Colon (tissue), 2 donors: ENCODE data around the gene GLTP.
"Not testable (repeated sequence)": the region's sequence is repeated elsewhere in the genome, so short reads cannot be mapped to it uniquely, and the experiment has no call there.

Experiments
- FAIRE-seq: peaks from 2 replicates; lab custom pipeline; 2012; peaks lifted over from hg19 to GRCh38; lab: Jason Lieb, UNC
- donor health status: control.
- donor health status: control.

Gene GLTP

DNA sequence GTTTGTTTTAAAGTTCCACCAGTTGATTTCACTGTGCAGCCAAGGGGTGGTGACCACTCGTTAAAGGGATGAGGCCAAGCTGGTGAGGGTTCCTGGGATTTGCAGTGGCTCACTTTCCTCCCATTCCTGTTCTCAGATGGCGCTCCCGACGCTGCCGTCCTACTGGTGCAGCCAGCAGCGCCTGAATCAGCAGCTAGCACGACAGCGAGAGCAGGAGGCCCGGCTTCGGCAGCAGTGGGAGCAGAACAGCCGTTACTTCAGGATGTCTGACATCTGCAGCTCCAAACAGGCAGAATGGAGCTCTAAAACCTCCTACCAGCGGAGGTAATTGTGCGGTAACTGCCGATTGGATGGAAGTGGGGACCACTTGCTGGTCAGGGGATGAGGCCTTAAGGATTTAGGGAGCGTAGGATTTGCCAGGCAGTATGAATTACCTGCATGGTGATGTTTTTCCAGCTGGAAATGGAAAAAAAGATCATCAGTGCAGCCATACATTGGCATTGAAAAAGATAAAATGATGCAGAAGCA lies 22.6 kb upstream of the GLTP start:
- FAIRE-seq = no peak

DNA sequence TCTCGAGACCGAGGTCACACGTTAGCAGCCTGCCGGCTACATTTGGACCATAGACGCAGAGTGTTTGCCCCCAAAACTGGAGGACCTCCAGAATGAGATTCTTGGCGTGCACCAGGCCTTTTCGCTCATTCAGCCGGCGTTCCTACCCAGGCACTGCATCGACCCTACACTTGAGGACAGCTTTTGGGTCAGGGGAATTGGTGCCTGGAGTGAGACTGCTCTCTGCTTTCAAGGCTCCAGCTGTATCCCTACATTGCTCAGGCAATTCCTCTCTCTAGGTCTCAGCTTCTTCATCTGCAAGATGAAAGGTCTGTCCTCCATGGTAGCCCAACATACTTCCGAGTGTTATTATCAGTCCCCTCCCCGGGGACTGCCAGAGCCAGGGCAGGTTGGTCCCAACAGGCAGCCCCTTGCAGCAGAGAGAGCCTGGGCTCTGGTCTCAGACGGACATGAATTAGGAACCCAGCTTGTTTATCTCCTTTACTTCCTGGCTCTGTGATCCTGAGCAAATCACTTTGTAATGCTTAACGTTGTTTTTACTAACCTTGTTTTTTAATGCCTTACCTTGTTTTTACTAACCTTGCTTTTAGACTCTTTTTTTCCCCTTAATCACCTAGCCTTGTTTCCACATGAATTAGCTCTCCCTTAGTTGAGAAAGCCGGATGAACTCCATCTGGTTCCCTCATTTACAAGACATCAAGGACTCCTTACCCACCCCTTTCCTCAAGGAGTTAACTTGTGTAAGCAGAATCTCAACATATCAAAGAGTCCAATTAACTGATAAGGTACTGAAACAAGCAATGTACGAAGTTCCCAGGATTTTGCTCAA lies 20.6 kb upstream of the GLTP start:
- FAIRE-seq = no peak

DNA sequence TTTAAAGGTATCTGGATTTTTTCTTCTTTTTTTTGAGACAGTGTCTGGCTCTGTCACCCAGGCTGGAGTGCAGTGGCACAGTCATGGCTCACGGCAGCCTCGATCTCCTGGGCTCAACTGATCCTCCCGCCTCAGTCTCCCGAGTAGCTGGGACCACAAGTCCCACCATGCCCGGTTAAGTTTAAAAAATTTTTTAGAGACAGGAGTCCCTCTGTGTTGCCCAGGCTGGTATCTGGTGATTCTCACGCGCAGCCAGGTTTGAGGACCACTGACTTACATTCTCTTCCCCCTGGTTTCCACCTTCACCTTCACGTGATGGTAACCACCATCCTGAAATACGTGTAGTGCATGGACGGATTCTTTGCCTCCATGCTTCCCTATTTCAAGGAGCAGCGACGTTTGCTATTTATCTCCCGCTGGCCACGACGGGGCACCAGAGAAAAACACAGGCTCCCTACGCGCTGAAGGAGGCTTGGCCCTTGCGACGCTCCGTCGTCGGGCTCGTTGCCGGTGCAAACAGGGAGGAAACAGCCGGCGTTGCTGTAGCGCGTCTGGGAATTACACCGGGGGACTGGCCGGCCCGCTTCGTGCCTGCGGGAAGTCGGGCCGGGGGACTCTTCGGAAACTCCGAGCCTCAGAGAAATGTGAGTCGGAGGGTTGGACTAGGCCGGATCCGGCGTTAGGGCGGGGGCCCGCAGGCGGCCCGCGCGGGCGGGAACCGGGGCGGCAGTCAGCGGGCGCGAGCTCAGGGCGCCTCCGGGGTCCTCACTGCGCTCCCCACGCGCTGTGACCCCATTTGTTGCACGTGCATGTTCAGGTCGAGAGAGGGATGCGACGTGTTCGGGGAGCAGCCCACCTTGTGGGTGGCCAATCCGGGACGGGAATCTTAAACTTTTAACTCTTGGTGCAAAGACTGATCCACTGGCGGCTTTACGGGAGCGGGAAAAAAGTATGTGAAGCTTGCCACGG lies 19.7 kb upstream of the GLTP start, which contains the start of gene TCHP:
Gene TCHP (plus strand): TSS at position 492 of the 969 bp plus-strand sequence. CDS start 2,753 bp downstream, outside the sequence.
- no peak for FAIRE-seq

DNA sequence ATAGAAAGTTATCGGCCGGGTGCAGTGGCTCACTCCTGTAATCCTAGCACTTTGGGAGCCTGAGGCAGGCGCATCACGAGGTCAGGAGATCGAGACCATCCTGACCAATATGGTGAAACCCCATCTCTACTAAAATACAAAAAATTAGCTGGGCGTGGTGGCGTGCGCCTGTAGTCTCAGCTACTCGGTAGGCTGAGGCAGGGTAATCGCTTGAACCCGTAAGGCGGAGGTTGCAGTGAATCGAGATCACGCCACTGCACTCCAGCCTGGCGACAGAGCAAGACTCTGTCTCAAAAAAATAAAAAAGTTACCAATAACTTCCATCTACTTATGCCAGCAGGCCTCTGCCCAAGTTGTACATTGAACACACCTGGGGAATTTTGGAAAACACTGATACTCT lies 19.0 kb upstream of the GLTP start:
- FAIRE-seq = not testable (repeated sequence)

DNA sequence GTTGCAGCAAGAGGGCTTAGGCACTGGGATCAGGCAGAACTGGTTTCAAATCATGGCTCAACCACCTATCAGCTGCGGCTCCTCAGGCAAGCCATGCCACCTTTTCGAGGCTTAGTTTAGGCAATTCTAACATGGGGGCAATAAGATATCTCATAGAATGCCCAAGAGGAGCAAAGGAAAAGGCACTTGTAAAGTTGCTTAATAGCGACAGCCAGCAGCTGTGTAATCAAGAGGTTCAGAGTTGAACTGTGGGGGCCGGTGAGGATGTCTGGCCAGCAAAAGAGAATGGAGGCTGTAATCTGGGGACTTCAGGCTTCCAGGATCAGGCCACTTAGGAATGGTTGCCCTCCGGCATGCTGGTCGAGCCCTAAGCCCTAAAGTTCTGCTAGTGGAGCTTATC lies 16.7 kb upstream of the GLTP start:
- FAIRE-seq = no peak

DNA sequence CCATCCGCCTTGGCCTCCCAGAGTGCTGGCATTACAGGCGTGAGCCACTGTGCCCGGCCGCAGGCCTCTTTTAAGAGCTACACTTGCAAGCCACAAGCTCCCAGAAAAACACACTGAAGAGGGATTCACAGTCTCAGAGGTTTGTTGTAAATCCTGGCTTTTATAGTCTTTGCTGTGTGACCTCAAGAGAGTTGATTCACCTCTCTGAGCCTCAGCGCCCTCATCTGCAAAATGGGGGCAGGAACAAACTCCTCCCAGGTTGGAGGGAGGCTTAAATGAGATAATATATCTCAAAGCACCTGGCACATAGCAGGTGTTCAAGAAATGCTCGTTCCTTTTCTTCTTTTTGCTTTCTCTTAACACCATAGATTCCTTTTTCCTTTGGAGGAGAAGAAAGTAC lies 15.8 kb upstream of the GLTP start:
- FAIRE-seq = no peak

DNA sequence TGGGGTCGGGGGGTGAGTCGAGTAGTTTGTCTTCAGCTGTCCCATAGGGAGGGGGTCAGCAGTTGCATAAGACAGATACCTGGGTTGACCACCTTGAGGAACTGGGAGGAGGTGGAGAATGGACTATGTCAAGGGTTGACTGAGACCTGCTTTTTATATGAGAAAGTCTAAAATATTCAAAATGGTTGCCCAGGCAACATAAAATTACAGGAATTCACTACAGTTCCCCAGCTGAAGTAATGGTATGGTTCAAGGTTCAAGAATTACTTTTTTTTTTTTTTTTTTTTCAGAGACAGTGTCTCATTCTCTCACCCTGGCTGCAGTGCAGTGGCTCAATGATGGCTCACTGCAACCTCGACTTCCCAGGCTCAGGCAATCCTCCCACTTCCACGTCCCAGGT lies 14.6 kb upstream of the GLTP start:
- no peak for FAIRE-seq

DNA sequence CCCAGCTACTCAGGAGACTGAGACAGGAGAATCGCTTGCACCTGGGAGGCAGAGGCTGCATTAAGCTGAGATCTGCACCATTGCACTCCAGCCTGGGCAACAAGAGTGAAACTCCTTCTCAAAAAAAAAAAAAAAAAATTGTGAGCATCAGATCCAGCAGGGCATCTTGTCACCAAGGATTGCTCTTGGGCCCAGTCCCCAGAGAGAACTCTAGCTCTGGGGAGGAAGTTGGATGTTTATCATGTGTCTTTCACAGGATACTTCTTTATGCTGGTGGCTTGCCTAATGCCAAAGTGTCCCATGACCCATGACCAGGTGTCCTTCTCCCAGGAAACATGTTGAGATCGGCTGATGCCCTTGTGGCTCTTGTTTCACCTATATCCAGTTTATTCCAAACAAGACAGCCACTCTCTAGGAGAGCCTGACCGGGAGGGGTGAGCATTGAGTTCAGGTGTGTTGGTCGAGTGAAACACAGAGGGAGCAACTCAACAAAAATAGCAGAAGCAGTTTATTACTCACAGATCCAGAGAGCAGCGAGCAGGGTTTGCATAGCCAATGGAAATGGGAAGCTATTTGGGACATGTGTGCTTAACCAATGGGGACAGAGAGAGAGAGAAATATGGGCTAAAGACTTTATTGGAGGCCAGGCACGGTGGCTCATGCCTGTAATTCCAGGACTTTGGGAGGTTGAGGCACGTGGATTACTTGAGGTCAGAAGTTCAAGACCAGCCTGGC lies 13.1 kb upstream of the GLTP start:
- FAIRE-seq = no peak

DNA sequence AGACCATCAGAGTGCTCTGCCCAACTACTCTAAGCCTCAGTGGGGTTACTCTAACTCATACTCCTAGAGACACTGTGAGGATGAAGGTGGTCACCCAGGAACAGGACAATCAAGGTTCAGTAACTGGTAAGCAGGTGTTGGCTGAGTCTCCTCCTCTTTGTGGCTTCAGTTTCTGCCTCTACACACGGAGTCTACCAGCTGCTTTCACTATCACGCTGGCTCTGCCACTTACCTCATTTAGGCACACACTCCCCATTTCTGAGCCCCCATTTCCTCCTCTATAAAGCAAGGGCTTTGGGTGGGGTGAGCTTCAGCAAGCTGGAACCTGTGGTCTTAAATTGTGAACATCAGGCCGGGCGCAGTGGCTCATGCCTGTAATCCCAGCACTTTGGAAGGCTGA lies 12.4 kb upstream of the GLTP start:
- no peak for FAIRE-seq

DNA sequence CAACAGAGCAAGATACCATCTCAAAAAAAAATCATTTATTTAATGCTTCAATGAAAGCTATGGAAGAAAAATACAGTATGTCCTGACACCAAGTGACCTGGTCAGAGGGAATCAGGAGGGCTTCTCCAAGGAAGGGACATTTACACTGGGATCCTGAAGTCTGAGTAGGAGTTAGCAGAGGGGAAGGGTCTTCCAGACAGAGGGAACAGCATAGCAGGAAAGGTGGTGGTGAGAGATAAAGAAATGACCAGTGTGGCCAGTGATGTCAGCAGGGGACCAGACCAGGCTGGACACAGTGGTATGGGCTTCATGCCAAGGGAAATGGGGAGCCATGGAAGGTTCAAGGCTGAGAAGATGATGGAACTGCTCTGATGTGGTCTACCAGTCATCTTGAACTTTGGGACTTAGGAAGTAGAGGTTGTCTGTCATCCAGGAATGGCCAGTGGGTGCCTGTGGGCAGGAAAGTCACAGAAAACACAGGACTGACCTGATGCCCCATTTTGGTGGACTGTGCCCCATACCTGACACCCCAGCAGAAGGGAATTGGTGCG lies 11.9 kb upstream of the GLTP start:
- FAIRE-seq = no peak

DNA sequence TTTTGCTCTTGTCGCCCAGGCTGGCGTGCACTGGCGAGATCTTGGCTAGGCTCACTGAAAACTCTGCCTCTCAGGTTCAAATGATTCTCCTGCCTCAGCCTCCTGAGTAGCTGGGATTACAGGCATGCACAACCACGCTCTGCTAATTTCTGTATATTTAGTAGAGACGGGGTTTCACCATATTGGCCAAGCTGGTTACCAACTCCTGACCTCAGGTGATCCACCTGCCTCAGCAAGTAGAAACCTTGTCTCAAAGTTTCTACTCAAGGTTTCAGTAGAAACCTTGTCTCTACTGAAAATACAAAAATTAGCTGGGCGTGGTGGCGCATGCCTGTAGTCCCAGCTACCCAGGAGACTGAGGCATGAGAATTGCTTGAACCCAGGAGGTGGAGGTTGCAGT lies 11.4 kb upstream of the GLTP start:
- FAIRE-seq = not testable (repeated sequence)

DNA sequence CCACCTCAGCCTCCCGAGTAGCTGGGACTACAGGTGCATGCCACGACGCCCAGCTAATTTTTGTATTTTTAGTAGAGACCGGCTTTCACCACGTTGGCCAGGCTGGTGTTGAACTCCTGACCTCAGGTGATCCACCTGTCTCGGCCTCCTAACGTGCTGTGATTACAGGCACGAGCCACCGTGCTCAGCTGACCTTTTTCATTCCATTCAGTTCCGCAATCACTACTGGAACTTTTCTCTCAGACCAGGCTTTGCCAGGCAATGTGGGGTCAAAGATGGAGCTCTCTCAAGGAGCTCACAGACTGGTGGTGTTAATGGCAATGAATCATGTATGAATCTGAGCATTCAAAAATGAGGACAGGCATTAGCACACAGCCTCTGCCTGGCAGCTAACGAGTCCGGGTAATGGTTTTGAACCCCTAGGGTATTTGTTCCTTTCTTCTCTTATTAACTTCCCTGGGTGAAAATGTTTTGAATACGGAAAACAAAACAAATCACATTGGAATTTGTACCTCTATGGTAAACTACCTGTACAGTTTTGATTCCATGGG lies 10.4 kb upstream of the GLTP start:
- no peak for FAIRE-seq

DNA sequence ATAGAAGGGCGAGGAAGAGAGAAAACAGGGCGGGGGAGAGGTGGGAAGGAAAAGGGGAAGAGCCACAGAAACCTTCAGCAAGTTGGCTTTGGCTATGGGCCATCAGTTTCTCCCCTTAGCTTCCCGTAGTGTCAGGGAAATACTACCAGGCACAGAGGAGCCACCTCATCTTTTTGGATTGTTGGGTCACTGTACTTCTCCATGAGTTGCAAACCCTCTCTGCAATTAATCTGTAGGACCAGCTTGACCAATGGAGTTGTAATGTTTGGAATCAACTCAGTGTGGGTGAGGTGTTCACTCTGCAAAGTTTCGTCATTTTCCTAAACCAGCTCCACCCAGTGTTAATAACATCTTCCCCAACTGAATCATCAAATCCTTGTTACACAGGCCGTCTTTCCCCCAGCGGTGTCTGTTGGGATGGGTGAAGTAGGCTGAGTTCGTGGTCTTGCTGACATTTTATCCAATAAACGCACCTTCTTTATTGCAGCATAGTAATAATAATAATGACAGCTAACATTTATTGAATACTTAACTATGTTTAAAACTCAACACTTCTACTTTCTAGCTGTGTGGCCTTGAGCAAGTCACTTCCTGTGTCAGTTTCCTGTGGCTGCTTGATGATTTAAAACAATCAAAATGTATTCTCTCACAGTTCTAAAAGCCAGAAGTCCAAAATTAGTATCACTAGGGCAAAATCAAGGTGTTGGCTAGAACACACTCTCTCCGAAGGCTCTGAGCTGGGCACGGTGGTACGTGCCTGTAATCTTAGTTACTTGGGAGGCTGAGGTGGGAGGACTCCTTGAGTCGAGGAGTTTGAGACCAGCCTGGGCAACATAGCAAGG lies 8.1 kb upstream of the GLTP start:
- no peak for FAIRE-seq

DNA sequence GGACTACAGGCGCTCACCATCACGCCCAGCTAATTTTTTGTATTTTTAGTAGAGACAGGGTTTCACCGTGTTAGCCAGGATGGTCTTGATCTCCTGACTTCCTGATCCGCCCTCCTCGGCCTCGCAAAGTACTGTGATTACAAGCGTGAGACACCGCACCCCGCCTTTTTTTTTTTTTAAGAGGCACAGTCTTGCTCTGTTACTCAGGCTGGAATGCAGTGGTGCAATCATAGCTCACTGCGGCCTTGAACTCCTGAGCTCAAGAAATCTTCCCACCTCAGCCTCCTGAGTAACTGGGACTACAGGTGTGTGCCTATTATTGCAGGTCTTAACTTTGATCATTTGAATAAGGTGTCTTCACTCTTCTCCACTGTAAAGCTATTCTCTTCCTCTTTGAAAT lies 5.3 kb upstream of the GLTP start:
- no peak for FAIRE-seq

DNA sequence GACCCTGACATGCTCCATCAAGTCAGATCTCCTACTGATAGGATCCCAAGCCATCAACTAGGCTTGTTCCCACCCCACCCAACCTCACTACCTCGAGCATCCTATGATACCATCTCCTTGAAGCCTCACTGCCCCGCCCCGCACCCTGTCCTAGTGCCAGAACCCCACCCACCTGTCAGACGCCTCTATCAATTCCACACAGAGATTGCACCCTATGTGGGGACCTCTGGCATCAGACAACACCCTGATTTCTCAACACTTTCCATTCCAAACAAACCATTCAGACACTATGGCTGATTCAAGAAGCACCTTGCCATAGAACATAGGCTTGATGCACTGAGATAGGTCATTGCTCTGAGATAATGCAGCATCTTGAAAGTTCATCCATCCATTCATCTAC lies 3.1 kb upstream of the GLTP start:
- FAIRE-seq = no peak

DNA sequence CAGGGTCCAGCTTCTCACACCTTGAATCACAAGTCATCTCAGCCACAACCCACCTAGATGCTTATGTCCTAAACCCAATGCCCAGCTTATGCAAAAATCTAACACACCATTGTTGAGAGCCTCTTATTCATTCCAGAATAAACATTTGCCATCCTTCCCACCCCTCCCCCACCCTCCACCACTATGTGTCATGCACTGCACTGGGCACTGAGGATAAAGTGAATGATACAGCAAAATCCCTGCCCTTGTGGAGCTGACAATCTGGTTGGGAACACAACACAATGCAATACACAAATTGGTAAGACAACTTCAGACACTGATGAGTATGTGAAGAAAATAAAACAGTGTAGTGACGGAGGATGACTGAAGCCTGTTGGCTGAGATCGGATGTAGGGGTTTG lies 1.4 kb upstream of the GLTP start:
- FAIRE-seq = no peak

DNA sequence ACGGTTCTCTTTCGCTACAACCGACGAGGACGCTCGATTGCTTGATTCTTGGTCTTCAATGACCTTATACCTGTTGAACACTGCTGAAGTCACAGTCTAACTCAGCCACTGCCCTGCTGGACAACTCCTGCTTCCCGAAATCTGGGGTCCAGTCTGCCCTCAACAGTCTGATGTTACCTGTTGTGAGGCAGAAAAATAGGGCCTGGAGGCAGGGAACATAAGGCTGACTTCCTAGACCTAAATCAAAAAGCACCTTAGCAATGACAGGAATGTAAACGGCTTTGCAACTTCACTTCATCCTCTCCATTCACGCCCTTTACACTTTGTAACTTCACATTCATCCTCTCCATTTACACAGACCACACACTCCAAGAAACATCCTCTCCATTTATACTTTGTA lies 597 bp upstream of the GLTP start:
- FAIRE-seq = no peak

DNA sequence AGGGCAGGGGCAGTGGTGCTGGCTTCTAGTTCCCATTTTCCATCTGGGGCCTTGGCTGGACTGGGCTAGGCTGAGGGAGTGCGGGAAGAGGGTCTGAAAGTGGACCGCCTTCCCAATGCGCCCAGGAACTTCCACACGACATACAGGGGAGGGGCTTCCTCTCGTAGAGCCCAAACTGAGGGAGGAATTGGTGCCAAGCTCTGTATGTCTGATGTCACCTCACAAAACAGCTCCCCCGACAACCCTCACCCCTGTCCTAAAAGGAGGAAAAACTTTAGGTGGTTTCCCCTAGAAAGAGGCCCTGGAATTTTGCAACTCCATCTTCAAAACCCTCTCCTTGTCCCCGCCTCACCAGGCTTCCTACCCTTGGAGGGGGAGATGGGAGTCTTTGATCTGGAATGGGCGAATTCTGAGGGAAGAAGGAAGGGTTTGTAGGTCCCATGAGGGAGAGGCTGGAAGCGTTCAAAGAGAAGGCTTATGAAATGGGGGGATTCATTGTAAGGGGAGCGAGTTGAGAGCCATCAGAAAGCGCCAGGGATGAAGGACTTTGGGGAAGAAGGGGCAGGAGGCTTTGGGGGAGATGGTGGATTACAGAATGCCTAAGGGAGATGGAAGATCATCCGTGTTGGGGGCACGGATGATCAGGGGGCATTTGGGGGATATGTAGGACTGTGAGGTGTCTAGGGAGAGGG lies 844 bp downstream of the GLTP start:
- no peak for FAIRE-seq

DNA sequence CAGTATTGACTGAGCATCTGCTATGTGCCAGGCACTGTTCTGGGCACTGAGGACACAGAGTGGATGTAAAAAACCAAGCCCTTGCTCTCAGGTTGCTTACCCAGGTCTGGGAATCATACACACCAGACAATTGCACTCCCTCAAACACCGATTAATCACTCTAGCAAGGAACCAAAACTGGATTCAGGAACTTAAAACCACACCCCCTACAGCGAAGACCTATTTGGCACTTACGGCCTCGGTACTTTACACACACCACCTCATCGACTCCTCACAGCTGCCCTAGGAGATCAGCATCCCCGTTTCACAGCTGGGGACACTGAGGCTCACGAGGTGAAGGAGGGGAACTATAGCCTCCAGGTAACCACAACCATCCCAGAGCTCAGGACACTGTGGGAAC lies 1.6 kb downstream of the GLTP start:
- no peak for FAIRE-seq

DNA sequence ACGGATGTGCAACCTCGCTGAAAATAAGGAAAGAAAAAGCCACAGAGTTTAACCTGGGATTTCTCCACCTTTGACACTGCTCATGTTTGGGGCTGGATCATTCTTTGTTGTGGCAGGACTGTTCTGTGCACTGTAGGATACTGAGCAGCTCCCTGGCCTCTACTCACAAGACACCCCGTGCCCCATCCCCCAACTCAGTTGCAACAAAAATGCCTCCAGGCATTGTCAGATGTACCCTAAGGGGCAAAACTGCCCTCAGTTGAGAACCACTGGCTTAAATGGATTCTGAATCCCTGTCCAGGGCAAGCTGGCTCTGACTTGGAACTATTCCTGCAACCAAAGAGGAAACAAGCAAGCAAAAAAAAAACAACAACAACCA lies 2.1 kb downstream of the GLTP start:
- FAIRE-seq = no peak
